NCI-H146 treated with DMSO at 0.1 percent for 48 hours (cell line): ENCODE results near the gene OR5W2.
"Not testable (repeated sequence)": the region's sequence is repeated elsewhere in the genome, so short reads cannot be mapped to it uniquely, and the experiment has no call there.

Source experiments
- DNase-seq: peaks from one replicate; lab custom pipeline; 2025; ENCODE audit not compliant: unreplicated experiment; lab: John Stamatoyannopoulos, UW

OR5W2 gene

DNA sequence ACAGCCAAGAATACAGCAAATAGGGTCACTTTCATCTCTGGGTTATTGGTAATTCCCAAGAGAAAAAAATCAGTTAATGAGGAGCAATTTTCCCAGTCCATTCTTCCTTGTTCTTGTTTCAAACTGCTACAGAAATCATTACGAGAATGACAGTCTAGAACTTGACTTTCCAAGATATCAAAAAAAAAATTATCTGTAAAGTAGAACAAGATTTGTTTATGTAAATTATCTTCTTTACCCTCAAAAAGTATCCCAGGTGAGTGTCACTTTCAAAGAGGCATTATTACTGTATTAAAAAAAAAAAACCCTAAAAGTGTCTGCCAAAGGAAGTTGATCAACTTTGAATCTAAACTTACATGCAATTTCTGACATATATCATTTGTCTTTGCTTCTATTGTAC lies at the start of gene OR5W2:
Gene OR5W2, minus strand, starts transcription at position 101 of the 400 bp plus-strand sequence. Its CDS starts 0 bp downstream, at position 101.
- no peak for DNase-seq

DNA sequence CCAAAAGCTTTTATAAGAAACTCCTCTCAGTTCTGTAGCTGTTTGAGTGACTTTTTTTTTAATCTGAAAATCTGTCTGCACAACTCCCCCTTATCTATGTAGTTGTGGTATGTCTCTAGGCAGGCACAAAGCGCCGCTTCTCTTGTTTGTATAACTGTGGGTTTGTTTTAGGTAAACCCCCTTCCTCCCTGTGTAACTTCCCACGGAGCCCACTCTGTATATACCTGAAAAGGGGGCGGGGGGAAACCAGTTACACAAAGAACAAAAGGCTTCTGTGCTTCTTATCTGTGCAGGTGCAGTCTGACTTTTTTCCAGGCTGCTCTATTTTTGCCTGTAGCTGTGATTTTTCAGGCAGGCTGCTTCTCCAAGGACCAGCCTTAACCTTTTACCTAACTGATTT lies 42.1 kb upstream of the OR5W2 start:
- DNase-seq = no peak

DNA sequence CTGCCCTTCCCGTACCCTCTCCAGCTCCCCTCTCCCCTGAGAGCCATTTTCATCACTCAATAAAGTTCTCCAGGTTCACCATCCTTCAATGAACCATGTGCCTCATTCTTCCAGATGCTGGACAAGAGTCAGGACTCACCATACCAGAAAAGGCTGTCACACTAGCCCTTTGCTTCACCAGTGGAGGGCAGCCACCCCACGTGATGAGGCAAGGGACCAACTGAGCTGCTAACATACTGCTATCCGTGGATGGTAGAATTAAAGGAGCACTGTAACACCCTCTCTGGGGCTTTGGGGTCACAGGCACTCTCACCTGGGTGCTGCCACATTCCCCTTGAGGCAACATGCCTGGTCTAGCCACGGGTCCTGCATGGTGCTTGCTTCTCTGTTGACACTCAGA lies 34.9 kb upstream of the OR5W2 start:
- DNase-seq = no peak

DNA sequence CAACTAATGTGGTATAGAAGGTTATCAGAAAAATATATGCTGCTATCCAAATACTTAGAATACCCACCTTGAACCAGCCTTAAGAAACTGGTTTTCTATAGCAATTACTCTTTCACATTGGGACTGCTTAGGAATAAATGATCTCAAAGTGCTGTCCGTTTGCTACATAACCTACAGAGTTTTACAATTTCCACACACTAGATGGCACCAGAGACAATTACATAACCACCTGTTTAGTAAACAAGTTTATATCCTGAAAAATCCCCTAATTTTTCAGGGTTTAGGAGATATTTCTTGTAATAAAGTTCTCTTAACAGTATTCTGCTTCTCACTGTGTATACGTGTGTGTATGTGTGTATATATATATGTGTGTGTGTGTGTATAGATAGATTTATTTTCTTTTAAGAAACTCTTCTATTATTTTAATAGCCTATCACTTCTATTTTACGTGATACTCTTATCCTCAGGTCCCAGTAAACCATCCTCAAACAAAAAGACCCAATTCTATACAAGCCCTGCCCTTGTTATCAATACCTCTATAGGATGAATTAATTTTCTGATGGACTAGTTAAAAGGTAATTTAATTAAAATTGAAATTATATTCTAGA lies 28.5 kb upstream of the OR5W2 start:
- no peak for DNase-seq

DNA sequence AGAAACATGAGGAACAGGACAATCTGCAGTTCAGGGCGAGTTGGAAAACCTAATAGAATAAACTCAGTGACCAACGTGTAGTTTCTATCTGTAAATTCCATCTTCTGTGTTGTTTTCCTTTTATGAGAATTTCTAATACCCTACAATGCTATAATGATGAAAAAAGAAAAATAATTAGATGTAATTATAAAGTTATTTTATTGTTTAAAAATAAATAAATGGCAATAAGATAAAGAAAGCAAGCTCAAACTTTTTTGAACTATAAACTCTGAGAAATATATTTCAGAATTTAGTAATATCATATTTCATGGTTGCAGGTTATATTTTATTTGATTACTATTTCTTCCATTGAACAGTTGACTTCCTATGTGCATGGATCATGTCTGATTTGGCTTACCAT lies 21.9 kb upstream of the OR5W2 start, which contains the start of gene OR5I1:
Gene OR5I1, minus strand, starts transcription at position 101 of the 400 bp plus-strand sequence. Its CDS starts 0 bp downstream, at position 101.
- DNase-seq = no peak

DNA sequence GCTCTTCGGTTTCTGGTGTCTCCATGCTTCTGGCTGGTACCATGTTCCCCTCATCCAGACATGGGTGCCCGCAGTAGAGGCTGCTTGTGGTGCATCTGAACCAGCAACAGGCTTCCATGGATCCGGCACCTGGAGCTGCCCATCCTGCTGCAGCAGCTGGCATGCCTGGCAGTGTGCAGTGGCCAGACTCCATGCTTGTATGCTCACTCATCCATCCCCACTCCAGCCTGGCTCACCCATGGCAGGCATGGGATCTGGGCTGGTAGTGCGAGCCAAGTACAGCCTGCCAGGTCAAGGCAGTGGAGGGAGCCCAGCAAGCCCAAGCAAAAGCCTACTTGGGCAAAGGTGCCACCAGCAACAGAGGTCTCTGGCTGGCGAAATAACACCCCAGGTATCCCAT lies 6.2 kb upstream of the OR5W2 start:
- no peak for DNase-seq

DNA sequence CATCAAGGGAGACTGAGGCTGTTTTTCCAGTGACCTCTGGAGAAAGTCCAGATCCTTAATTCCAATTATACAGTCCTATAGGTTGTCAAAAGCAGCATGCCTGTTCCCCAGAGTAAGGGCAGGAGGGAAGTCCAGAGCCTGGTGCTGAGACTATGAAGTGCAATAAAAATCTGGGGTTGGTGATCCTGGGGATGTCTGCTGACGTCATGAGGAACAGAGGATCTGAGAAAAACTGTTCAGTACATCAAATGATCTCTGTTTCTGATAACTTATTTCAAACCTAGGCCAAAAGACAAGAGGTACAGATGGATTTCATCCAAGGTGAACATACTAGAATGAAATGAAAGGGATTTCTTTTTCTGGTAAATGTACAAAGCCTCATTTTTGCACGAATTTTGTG lies 12.1 kb downstream of the OR5W2 start:
- DNase-seq = no peak

DNA sequence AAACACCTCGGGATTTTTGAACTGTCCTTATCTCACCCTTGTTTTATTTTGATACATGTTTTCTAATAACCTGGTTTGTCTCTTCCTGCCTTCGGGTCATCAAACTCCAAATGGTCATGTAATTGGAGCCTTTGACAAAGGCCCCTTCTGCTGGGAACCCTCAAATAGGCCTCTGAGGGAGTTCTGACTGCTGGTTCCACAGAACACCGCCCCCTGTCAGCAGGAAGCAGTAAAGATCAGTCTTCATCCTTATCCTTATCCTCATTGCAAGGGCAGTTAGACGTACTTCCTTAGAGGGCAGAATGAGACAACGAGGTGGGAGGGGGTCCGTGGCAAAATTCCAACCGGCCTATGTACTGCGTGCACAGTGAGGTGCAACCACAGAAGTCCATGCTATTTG lies 19.2 kb downstream of the OR5W2 start:
- DNase-seq = no peak

DNA sequence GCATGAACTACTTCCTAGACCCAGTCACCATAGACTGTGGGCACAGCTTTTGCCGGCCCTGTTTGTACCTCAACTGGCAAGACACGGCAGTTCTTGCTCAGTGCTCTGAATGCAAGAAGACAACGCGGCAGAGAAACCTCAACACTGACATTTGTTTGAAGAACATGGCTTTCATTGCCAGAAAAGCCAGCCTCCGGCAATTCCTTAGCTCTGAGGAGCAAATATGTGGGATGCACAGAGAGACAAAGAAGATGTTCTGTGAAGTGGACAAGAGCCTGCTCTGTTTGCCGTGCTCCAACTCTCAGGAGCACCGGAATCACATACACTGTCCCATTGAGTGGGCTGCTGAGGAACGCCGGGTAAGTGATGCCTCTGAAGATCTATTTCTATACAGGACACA lies 28.9 kb downstream of the OR5W2 start:
- DNase-seq = not testable (repeated sequence)

DNA sequence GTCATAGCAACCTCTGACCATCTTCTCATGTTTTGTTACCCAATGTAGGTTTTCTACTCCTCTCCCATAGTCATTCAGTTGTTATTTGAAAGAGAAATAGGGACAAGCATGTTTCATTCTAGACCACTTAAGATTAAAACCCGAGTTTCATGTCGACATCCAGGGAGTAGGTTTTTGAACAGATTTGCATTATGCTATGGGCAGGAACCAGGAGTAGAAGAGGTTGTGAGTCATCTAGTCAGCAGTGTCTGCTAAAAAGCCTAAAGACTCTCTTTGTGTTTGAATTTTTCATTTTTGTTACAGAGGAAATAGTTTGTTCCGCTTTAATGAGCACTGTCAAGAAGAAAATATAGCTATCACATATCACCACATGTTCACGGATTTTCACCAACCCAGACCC lies 29.4 kb downstream of the OR5W2 start:
- DNase-seq = not testable (repeated sequence)

DNA sequence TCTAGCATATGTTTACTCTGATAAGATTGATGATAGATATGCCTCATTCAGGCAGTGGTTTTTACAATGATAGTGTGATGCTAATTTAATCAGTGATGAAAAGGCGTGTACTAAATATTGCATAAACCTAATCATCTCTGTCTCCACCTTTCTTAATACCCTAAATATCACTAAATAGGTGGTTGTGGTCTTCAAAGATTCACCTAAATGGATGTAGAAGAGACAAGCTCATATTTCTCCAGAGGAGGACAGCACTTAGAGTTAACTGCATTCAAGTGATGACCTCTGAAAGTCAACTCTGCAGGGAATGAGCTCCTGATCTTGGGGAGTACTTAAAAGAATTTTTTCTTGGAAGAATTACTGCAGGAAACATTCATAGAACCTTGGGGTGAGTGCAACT lies 31.4 kb downstream of the OR5W2 start, which contains the start of gene TRIM51:
Gene TRIM51, plus strand, starts transcription at position 301 of the 400 bp plus-strand sequence. CDS start 2,132 bp downstream, outside the sequence.
- DNase-seq = not testable (repeated sequence)

DNA sequence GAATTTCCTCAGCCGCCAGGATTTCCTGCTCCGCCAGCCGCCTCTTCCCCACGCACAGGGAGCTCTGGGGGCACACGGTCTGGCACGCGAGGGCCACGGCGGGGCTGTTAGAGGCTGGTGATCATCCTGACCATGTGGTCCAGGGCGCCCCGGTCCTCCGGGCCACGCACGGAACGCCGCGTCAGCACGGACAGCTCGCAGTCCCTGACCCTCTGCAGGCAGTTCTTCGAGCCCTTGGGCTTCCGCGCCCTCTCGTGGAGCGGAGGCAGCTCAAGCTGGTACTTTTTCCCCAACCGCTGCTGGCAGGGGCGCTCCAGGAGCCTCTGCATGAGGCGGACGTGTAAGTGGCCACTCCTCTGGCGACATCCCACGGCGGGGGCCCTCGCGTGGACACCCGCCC lies 41.2 kb downstream of the OR5W2 start:
- DNase-seq = not testable (repeated sequence)

DNA sequence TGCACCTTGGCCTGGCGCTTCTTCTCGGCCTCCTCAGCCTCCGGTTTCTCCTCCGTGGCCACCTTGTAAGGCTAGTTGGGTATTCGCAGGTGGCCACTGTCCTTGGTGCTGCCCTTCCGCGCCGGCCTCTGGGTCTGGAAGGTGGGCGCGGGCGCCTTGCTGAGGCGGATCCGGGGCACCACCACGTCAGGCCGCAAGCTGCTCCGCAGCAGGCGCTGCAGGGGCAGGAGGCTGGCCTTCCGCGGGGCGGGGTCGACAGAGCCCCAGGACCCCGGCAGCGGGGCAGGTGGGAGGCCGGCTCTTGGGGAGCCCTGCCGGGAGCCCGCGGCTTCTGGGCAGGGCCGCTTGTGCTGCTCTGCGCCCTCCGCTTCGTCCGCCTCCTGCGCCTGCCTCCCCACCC lies 41.7 kb downstream of the OR5W2 start:
- not testable (repeated sequence) for DNase-seq

DNA sequence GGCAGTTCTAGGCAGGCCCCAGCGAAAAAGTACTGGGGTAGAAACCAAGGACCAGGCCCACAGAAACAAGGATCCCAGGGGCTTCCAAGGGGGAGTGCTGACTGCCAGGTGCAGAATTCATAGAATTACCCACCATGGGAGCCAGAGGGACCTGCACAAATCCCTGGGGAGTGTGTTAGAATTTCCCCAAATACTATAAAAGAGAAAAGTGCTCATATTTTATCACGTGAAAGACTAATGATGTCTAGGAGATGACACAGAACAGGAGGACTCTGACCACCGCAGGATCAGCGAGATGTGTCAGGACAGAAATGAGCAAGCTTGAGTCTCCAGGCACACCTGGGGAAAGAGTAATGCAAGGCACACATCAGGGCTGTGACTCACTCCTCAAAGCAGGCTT lies 47.0 kb downstream of the OR5W2 start:
- DNase-seq = not testable (repeated sequence)
